ENCODE measurements around the gene HSPBAP1.

GRCh38 chr3:122697952-122698620 lies 95.5 kb downstream of the HSPBAP1 start:
- no peak for TF ChIP-seq CTCF (conservative IDR thresholded peaks at IDR 0.05)
- TF ChIP-seq ZFX (IDR thresholded peaks at IDR 0.05), result no peak

All from C4-2B (cell line).